ENCODE measurements around the gene CLEC11A.
A peak's percentile ranks its signal among the peaks of the same experiment; 100 is the strongest.

The CLEC11A gene

DNA sequence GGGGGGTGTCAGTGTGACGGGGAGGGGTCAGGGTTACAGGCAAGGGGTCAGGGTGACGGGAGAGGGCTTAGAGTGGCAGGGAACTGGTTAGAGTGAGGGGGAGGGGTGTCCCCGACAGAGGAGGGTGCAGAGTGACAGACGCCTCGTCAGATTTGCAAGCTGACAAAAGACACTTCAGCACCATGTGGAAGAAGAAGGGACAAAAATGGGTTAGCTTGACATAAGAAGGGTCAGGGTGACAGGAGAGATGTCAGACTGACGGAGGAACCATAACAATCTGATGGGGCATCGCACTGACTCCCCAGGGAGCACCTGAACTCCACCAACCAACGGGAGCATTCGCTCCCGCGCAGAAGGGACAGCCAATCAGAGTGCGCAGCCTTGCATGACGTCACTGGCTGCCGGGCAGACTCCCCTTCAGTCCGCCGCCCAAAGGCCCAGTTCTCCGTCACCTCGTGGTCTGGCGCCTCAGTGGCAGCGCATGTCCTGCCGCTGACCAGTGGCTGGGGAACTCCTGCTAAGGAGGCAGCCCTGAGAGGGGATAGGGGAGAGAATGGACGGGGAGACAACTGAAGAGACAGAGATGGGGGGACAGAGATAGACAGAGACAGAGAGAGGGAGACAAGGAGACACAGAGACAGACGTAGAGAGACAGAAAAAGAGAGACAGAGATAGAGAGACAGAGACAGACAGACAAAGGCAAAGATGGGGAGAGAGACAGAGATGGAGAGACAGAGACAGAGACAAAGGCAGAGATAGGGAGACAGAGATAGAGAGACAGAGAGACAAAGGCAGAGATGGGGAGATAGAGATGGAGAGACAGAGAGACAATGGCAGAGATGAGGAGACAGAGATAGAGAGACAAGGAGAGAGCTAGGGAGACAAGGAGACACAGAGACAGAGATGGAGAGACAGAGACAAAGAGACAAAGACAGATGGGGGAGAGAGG, 43.7 kb upstream of the CLEC11A start (continued):
- TF ChIP-seq, protein P1, sequence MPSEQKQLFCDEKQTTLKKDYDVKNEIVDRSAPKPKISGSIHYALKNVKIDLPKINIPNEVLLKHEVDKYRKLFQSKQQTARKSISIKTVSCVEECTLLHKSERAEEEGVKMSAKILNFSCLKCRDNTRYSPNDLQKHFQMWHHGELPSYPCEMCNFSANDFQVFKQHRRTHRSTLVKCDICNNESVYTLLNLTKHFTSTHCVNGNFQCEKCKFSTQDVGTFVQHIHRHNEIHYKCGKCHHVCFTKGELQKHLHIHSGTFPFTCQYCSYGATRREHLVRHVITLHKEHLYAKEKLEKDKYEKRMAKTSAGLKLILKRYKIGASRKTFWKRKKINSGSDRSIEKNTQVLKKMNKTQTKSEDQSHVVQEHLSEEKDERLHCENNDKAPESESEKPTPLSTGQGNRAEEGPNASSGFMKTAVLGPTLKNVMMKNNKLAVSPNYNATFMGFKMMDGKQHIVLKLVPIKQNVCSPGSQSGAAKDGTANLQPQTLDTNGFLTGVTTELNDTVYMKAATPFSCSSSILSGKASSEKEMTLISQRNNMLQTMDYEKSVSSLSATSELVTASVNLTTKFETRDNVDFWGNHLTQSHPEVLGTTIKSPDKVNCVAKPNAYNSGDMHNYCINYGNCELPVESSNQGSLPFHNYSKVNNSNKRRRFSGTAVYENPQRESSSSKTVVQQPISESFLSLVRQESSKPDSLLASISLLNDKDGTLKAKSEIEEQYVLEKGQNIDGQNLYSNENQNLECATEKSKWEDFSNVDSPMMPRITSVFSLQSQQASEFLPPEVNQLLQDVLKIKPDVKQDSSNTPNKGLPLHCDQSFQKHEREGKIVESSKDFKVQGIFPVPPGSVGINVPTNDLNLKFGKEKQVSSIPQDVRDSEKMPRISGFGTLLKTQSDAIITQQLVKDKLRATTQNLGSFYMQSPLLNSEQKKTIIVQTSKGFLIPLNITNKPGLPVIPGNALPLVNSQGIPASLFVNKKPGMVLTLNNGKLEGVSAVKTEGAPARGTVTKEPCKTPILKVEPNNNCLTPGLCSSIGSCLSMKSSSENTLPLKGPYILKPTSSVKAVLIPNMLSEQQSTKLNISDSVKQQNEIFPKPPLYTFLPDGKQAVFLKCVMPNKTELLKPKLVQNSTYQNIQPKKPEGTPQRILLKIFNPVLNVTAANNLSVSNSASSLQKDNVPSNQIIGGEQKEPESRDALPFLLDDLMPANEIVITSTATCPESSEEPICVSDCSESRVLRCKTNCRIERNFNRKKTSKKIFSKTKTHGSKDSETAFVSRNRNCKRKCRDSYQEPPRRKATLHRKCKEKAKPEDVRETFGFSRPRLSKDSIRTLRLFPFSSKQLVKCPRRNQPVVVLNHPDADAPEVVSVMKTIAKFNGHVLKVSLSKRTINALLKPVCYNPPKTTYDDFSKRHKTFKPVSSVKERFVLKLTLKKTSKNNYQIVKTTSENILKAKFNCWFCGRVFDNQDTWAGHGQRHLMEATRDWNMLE (tag by site-specific recombination; conservative IDR thresholded peaks at IDR 0.05; ENCODE audit: low read depth) = no peak
- 0 out of 2 replicates have a peak, but pooled peaks have one; percentile 55 for TF ChIP-seq ZNF138 (tag by site-specific recombination; IDR thresholded peaks at IDR 0.05; ENCODE audit: borderline replicate concordance)
- peak; percentile 45; the same call in 1 of the 2 replicates for TF ChIP-seq SP7 (tag by site-specific recombination; IDR thresholded peaks at IDR 0.05)
- TF ChIP-seq, protein P2, sequence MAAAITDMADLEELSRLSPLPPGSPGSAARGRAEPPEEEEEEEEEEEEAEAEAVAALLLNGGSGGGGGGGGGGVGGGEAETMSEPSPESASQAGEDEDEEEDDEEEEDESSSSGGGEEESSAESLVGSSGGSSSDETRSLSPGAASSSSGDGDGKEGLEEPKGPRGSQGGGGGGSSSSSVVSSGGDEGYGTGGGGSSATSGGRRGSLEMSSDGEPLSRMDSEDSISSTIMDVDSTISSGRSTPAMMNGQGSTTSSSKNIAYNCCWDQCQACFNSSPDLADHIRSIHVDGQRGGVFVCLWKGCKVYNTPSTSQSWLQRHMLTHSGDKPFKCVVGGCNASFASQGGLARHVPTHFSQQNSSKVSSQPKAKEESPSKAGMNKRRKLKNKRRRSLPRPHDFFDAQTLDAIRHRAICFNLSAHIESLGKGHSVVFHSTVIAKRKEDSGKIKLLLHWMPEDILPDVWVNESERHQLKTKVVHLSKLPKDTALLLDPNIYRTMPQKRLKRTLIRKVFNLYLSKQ (tag by site-specific recombination; IDR thresholded peaks at IDR 0.05; ENCODE audit: borderline replicate concordance) = no peak
- no peak for TF ChIP-seq ZNF292 (tag by site-specific recombination; IDR thresholded peaks at IDR 0.05; ENCODE audit: borderline replicate concordance, low read depth)
- peak; percentile 94; the same call in 1 of the 2 replicates for TF ChIP-seq ZNF114 (tag by site-specific recombination; IDR thresholded peaks at IDR 0.05)
- no peak for TF ChIP-seq MEIS1 (CRISPR knock-in tag; IDR thresholded peaks at IDR 0.05; ENCODE audit: borderline replicate concordance)
- TF ChIP-seq ZNF624 (tag by site-specific recombination; IDR thresholded peaks at IDR 0.05) = no peak
- TF ChIP-seq, protein P3, sequence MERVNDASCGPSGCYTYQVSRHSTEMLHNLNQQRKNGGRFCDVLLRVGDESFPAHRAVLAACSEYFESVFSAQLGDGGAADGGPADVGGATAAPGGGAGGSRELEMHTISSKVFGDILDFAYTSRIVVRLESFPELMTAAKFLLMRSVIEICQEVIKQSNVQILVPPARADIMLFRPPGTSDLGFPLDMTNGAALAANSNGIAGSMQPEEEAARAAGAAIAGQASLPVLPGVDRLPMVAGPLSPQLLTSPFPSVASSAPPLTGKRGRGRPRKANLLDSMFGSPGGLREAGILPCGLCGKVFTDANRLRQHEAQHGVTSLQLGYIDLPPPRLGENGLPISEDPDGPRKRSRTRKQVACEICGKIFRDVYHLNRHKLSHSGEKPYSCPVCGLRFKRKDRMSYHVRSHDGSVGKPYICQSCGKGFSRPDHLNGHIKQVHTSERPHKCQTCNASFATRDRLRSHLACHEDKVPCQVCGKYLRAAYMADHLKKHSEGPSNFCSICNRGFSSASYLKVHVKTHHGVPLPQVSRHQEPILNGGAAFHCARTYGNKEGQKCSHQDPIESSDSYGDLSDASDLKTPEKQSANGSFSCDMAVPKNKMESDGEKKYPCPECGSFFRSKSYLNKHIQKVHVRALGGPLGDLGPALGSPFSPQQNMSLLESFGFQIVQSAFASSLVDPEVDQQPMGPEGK (tag by site-specific recombination; IDR thresholded peaks at IDR 0.05) = peak; percentile 39
- TF ChIP-seq, protein P4, sequence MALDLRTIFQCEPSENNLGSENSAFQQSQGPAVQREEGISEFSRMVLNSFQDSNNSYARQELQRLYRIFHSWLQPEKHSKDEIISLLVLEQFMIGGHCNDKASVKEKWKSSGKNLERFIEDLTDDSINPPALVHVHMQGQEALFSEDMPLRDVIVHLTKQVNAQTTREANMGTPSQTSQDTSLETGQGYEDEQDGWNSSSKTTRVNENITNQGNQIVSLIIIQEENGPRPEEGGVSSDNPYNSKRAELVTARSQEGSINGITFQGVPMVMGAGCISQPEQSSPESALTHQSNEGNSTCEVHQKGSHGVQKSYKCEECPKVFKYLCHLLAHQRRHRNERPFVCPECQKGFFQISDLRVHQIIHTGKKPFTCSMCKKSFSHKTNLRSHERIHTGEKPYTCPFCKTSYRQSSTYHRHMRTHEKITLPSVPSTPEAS (tag by site-specific recombination; IDR thresholded peaks at IDR 0.05) = no peak
- TF ChIP-seq ZNF324 (tag by site-specific recombination; IDR thresholded peaks at IDR 0.05) = peak; percentile 20; the same call in 1 of the 2 replicates
- peak; percentile 45; the same call in 1 of the 2 replicates for TF ChIP-seq ZNF777 (tag by site-specific recombination; IDR thresholded peaks at IDR 0.05; ENCODE audit: borderline replicate concordance)
- no peak for TF ChIP-seq ZNF610 (tag by site-specific recombination; IDR thresholded peaks at IDR 0.05; ENCODE audit: borderline replicate concordance)
- no peak for TF ChIP-seq ZNF501 (tag by site-specific recombination; IDR thresholded peaks at IDR 0.05)
- peak; percentile 88 for TF ChIP-seq ZNF600 (tag by site-specific recombination; IDR thresholded peaks at IDR 0.05)
- TF ChIP-seq ZNF768 (tag by site-specific recombination; IDR thresholded peaks at IDR 0.05) = no peak
- no peak for TF ChIP-seq ZNF132 (tag by site-specific recombination; IDR thresholded peaks at IDR 0.05; ENCODE audit: borderline replicate concordance)
- no peak; the same call in none of the 2 replicates for TF ChIP-seq ZBTB48 (tag by site-specific recombination; IDR thresholded peaks at IDR 0.05)
- TF ChIP-seq ZNF433 (tag by site-specific recombination; IDR thresholded peaks at IDR 0.05; ENCODE audit: low read depth) = no peak
- TF ChIP-seq ZNF707 (tag by site-specific recombination; IDR thresholded peaks at IDR 0.05) = no peak
- TF ChIP-seq ZNF561 (tag by site-specific recombination; IDR thresholded peaks at IDR 0.05; ENCODE audit: borderline replicate concordance) = no peak
- no peak for TF ChIP-seq WT1 (tag by site-specific recombination; IDR thresholded peaks at IDR 0.05)
- TF ChIP-seq ZNF530 (tag by site-specific recombination; IDR thresholded peaks at IDR 0.05; ENCODE audit: low read depth) = no peak
- TF ChIP-seq OSR2 (tag by site-specific recombination; IDR thresholded peaks at IDR 0.05) = no peak
- TF ChIP-seq GLI4 (tag by site-specific recombination; IDR thresholded peaks at IDR 0.05) = no peak
- TF ChIP-seq, protein P5, sequence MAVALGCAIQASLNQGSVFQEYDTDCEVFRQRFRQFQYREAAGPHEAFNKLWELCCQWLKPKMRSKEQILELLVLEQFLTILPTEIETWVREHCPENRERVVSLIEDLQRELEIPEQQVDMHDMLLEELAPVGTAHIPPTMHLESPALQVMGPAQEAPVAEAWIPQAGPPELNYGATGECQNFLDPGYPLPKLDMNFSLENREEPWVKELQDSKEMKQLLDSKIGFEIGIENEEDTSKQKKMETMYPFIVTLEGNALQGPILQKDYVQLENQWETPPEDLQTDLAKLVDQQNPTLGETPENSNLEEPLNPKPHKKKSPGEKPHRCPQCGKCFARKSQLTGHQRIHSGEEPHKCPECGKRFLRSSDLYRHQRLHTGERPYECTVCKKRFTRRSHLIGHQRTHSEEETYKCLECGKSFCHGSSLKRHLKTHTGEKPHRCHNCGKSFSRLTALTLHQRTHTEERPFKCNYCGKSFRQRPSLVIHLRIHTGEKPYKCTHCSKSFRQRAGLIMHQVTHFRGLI (tag by site-specific recombination; IDR thresholded peaks at IDR 0.05) = no peak
- TF ChIP-seq ZNF514 (tag by site-specific recombination; IDR thresholded peaks at IDR 0.05) = no peak
- 0 out of 2 replicates have a peak, but pooled peaks have one; percentile 14 for TF ChIP-seq ZNF112 (tag by site-specific recombination; IDR thresholded peaks at IDR 0.05)
